HepG2 (cell line): ENCODE results near the gene MYO7A. TPM values are rescaled to one million over a fixed set of nuclear protein-coding genes. Genes with fewer than 3 reads are reported as not detected.

ENCODE experiments used
- ATAC-seq: fragments of 200-7000 bp; cut with Tn5 transposase; 3 replicates; pipeline ENCODE4 v1.9.1; 2020; ENCODE audit warnings: mild to moderate bottlenecking, moderate library complexity
- BruUV-seq: library from RNA; stranded (reverse); fragments of 400-500 nt; replicated peaks from 2 replicates; lab custom pipeline; 2021; lab: Mats Ljungman, UMichigan
- CTCF ChIA-PET: fragments of 300-600 bp; formaldehyde crosslinking; extraction: SDS; loops from one replicate; lab custom pipeline; 2021; ENCODE audit warnings: low total read pairs, inconsistent platforms, low intra/inter-chr PET ratio; lab: Yijun Ruan, JAX
- POLR2A ChIA-PET: fragments of 350-600 bp; sonication (Branson Sonifier 250); formaldehyde crosslinking; loops from one replicate; lab custom pipeline; 2020; ENCODE audit warnings: antibody characterized with exemption, inconsistent platforms; lab: Yijun Ruan, JAX
- DNase-seq: peaks from one replicate; pipeline ENCODE4 v3.0.0-alpha.2; 2015; ENCODE audit warnings: low spot score
- FAIRE-seq: peaks from 3 replicates; lab custom pipeline; 2011; peaks lifted over from hg19 to GRCh38; lab: Jason Lieb, UNC
- H2AFZ ChIP-seq: one replicate; pipeline ENCODE4 v1.6.1; 2011; ENCODE audit warnings: low read length, inconsistent platforms
- H3K27ac ChIP-seq: fragments of 300-600 bp; 3 replicates; pipeline ENCODE4 v1.8.0; 2011; ENCODE audit warnings: mixed run types, mild to moderate bottlenecking, mixed read lengths, low read length, inconsistent platforms; ENCODE audit not compliant: insufficient read depth; ENCODE audit errors: extremely low read length
- H3K27me3 ChIP-seq, 2 experiments: fragments of 200-600 bp in 1 of 2; 2 replicates in 1 of 2; 3 replicates in 1 of 2; pipeline versions ENCODE4 v1.6.0 to v1.8.0; 2011; ENCODE audit warnings: low read length in 2 of 2, mild to moderate bottlenecking in 2 of 2, moderate library complexity in 2 of 2, inconsistent platforms in 1 of 2; ENCODE audit not compliant: insufficient read depth in 2 of 2, control insufficient read depth in 1 of 2
- H3K36me3 ChIP-seq, 2 experiments: fragments of 200-600 bp in 1 of 2; replicated peaks in 1 of 2; 2 replicates in 1 of 2; 3 replicates in 1 of 2; pipeline versions ENCODE4 v1.5.1 to v1.8.0; 2011; ENCODE audit warnings: low read length in 2 of 2, inconsistent platforms in 1 of 2; ENCODE audit not compliant: insufficient read depth in 2 of 2, control insufficient read depth in 1 of 2
- H3K4me1 ChIP-seq: 2 replicates; pipeline ENCODE4 v1.5.1; 2012; ENCODE audit warnings: low read length, inconsistent platforms; ENCODE audit not compliant: insufficient read depth
- H3K4me2 ChIP-seq: 2 replicates; pipeline ENCODE4 v1.6.0; 2011; ENCODE audit warnings: low read depth, low read length, inconsistent platforms
- H3K4me3 ChIP-seq, 3 experiments: fragments of 200-600 bp in 1 of 3; sonication (generic), shearing (Covaris generic) in 1 of 3; replicated peaks in 1 of 3; 2 replicates each; pipeline ENCODE4 v1.5.1; 2011 to 2016; ENCODE audit warnings: low read length in 3 of 3, inconsistent platforms in 2 of 3, low read depth in 2 of 3, mild to moderate bottlenecking in 2 of 3, control low read depth in 1 of 3, mixed read lengths in 1 of 3; ENCODE audit not compliant: insufficient read depth in 1 of 3
- H3K79me2 ChIP-seq: one replicate; pipeline ENCODE4 v1.6.1; 2011; ENCODE audit warnings: low read length, inconsistent platforms; ENCODE audit not compliant: insufficient read depth
- H3K9ac ChIP-seq: 2 replicates; pipeline ENCODE4 v1.6.0; 2011; ENCODE audit warnings: mild to moderate bottlenecking, low read depth, low read length, inconsistent platforms; ENCODE audit not compliant: insufficient read depth
- H3K9me3 ChIP-seq: 2 replicates; pipeline ENCODE4 v1.5.1; 2012; ENCODE audit warnings: mild to moderate bottlenecking, low read length
- H4K20me1 ChIP-seq: 2 replicates; pipeline ENCODE4 v1.6.0; 2011; ENCODE audit warnings: inconsistent platforms, mild to moderate bottlenecking, low read length, moderate library complexity; ENCODE audit not compliant: insufficient read depth
- AHR ChIP-seq: IDR thresholded peaks from 2 replicates; pipeline ENCODE4 v1.6.1; 2018; ENCODE audit warnings: missing genetic modification reagents, missing compliant biosample characterization
- CEBPG ChIP-seq: IDR thresholded peaks from 2 replicates; pipeline ENCODE4 v1.6.1; 2016
- EHMT2 ChIP-seq: fragments of 200-600 bp; sonication (generic); IDR thresholded peaks from 2 replicates; pipeline ENCODE4 v1.7.0; 2017; ENCODE audit warnings: antibody characterized with exemption, low read depth, low read length, borderline replicate concordance
- MYNN ChIP-seq: sonication (generic); formaldehyde crosslinking; IDR thresholded peaks from 2 replicates; pipeline ENCODE4 v1.4.0; 2020; ENCODE audit warnings: mild to moderate bottlenecking, low read depth, missing genetic modification reagents
- NCOR1 ChIP-seq: fragments of 200-600 bp; sonication (generic); IDR thresholded peaks from 2 replicates; pipeline ENCODE4 v1.7.0; 2017; ENCODE audit warnings: antibody characterized with exemption, low read length, borderline replicate concordance
- PHF5A ChIP-seq: IDR thresholded peaks from one replicate; pipeline ENCODE4 v1.6.1; 2018; ENCODE audit warnings: low read depth, missing genetic modification reagents; ENCODE audit not compliant: unreplicated experiment
- POLR2AphosphoS5 ChIP-seq: IDR thresholded peaks from 2 replicates; pipeline ENCODE4 v1.6.1; 2012; ENCODE audit warnings: low read depth, low read length
- ZNF30 ChIP-seq: sonication (generic); formaldehyde crosslinking; IDR thresholded peaks from 2 replicates; pipeline ENCODE4 v1.5.0; 2020; ENCODE audit warnings: mild to moderate bottlenecking, missing genetic modification reagents
- ZNF746 ChIP-seq: sonication (generic); formaldehyde crosslinking; IDR thresholded peaks from 2 replicates; pipeline ENCODE4 v1.8.0; 2022; ENCODE audit warnings: mild to moderate bottlenecking, missing genetic modification reagents
- ZNF775 ChIP-seq: sonication (generic); formaldehyde crosslinking; IDR thresholded peaks from 2 replicates; pipeline ENCODE4 v1.4.0; 2020; ENCODE audit warnings: missing genetic modification reagents, mild to moderate bottlenecking, moderate library complexity, borderline replicate concordance
- WGBS: methylation state at CpG from one replicate; pipeline ENCODE4 v1.1.6; 2017; ENCODE audit warnings: low lambda C conversion rate; 5-methylcytosine and 5-hydroxymethylcytosine counted together
- in situ Hi-C: cut with HindIII; loops from 2 replicates; pipeline ENCODE4 v1.10.0; 2017; ENCODE audit warnings: low pct_unique_long_range_greater_than_20kb; ENCODE audit not compliant: extremely low pct_ligation_motif_present
- intact Hi-C: fragments of 100-400 bp; cut with micrococcal nuclease; formaldehyde crosslinking; loops from one replicate; pipeline ENCODE4 v1.10.0; 2022; ENCODE audit not compliant: unreplicated experiment
- polyA plus RNA-seq, 8 experiments: library from polyadenylated mRNA; depleted of rRNA in 3 of 8; stranded (reverse) in 7 of 8; unstranded in 1 of 8; fragments of >200 nt; fragmentation: Illumina TruSeq in 4 of 8; extraction: Trizol in 4 of 8; gene quantifications; 2 replicates each; pipeline versions ENCODE4 v1.2.1 to v1.2.3, GENCODE V29; 2011 to 2016; ENCODE audit warnings: low read depth in 4 of 8, missing spikeins in 1 of 8, mixed read lengths in 1 of 8; ENCODE audit not compliant: insufficient read depth in 1 of 8
- total RNA-seq, 5 experiments: library from RNA; depleted of rRNA; stranded (reverse); fragments of >200 nt; fragmentation: Illumina TruSeq; extraction: Trizol; gene quantifications; 2 replicates each; pipeline ENCODE4 v1.2.3, GENCODE V29; 2016; ENCODE audit warnings: low read depth in 1 of 5
- TF ChIP-seq, protein P1 (sequence below): IDR thresholded peaks from 2 replicates; pipeline ENCODE4 v1.6.1; 2018; ENCODE audit warnings: missing genetic modification reagents, mild to moderate bottlenecking, missing compliant biosample characterization

Gene MYO7A
- total and polyA plus RNA-seq, 2 of the 13 experiments (the other 11 are each of a cell fraction or from before 2014, with no cell fraction given) = 7.5 to 10.0 TPM

DNA sequence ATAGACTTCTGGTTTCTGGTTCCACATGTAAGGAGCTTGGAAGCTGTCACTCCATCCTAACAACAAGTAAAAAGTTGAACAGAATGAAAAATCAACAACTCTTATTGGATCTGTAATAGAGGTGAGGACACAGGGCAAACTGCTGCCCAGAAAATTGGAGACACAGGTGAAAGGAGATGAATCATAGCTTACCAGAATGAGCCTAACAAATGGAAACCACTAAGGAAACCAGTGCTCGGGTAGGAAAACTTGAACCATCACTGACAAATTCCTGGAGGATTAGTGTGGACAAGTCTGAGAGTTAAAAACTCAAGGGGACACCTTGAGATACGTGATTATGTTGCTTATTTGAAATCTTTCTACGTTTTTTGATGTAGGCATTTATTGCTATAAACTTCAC, 121.4 kb downstream of the MYO7A start:
- Histone ChIP-seq H3K36me3 (no peaks in the 10 kb centered on the region), H3K4me3 (no peak overlapping the region), H3K79me2 (no peaks in the 10 kb centered on the region), H3K27me3 (no peaks in the 10 kb centered on the region), H3K4me2 (no peak overlapping the region), H3K9me3 (0 out of 2 replicates have a peak, but pooled peaks cover 8% of the 10 kb centered on the region), H4K20me1 (no peaks in the 10 kb centered on the region), H3K4me1 (peaks cover 47% of the 10 kb centered on the region), H2AFZ (no peak overlapping the region), H3K9ac (no peak overlapping the region), H3K27ac (no peak overlapping the region)
- ChIA-PET POLR2A (no interaction called here), CTCF (no interaction called here)
- in situ Hi-C loops (no loop called here), intact Hi-C loops (no loop called here)
- ATAC-seq (no peak), DNase-seq (no peak), FAIRE-seq (no peak)
- WGBS = 37% methylated on average over 3 of the region's 3 CpGs
- BruUV-seq = no TSS peak
- TF ChIP-seq ZNF30 (CRISPR knock-in tag) (no peak), ZNF746 (no peak), CEBPG (CRISPR knock-in tag) (no peak), AHR (no peak), EHMT2 (no peak), NCOR1 (no peak), MYNN (CRISPR knock-in tag) (no peak), PHF5A (CRISPR knock-in tag) (no peak), ZNF775 (no peak), POLR2AphosphoS5 (no peak)
- TF ChIP-seq, protein P1, sequence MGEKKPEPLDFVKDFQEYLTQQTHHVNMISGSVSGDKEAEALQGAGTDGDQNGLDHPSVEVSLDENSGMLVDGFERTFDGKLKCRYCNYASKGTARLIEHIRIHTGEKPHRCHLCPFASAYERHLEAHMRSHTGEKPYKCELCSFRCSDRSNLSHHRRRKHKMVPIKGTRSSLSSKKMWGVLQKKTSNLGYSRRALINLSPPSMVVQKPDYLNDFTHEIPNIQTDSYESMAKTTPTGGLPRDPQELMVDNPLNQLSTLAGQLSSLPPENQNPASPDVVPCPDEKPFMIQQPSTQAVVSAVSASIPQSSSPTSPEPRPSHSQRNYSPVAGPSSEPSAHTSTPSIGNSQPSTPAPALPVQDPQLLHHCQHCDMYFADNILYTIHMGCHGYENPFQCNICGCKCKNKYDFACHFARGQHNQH (CRISPR knock-in tag) = no peak
